Spleen (tissue), 7 donors: ENCODE results near the gene KY.

Experiments
- CTCF ChIP-seq, 11 experiments: fragments of 200-600 bp in 7 of 11; fragments of 450-650 bp in 4 of 11; sonication (generic) in 4 of 11; IDR thresholded peaks in 8 of 11; conservative IDR thresholded peaks in 3 of 11; 1 replicate in 7 of 11; 2 replicates in 4 of 11; pipeline versions ENCODE4 v1.4.0 to v1.8.0; 2016 to 2021; ENCODE audit warnings: antibody characterized with exemption in 11 of 11, inconsistent platforms in 4 of 11, mild to moderate bottlenecking in 1 of 11
- POLR2A ChIP-seq, 3 donors: fragments of 450-650 bp; IDR thresholded peaks; one replicate each; pipeline ENCODE4 v1.5.1; 2017; ENCODE audit warnings: antibody characterized with exemption in 3 of 3, mild to moderate bottlenecking in 1 of 3
- donor health status: DM: no; HTN: no; CAD: no; lungs with moderate emphysema.
- donor health status: DM: no; HTN: no; CAD: no.
- donor health status: DM: no; HTN: no; CAD: no.

- TF ChIP-seq CTCF (IDR thresholded peaks at IDR 0.05 in 8 of 11, conservative IDR thresholded peaks at IDR 0.05 in 3 of 11) = no peak
- no peak for TF ChIP-seq POLR2A (IDR thresholded peaks at IDR 0.05)
Observed at GRCh38 chr3:134643150-134643675, 7.6 kb downstream of the KY start.
